ENCODE results near the gene TJP3. TPM values are rescaled to one million over a fixed set of nuclear protein-coding genes. Genes with fewer than 3 reads are reported as not detected.

The TJP3 gene
- total RNA-seq, 3 donors from 2014 or later, result 0.16 to 36.6 (median 20.0) TPM

DNA sequence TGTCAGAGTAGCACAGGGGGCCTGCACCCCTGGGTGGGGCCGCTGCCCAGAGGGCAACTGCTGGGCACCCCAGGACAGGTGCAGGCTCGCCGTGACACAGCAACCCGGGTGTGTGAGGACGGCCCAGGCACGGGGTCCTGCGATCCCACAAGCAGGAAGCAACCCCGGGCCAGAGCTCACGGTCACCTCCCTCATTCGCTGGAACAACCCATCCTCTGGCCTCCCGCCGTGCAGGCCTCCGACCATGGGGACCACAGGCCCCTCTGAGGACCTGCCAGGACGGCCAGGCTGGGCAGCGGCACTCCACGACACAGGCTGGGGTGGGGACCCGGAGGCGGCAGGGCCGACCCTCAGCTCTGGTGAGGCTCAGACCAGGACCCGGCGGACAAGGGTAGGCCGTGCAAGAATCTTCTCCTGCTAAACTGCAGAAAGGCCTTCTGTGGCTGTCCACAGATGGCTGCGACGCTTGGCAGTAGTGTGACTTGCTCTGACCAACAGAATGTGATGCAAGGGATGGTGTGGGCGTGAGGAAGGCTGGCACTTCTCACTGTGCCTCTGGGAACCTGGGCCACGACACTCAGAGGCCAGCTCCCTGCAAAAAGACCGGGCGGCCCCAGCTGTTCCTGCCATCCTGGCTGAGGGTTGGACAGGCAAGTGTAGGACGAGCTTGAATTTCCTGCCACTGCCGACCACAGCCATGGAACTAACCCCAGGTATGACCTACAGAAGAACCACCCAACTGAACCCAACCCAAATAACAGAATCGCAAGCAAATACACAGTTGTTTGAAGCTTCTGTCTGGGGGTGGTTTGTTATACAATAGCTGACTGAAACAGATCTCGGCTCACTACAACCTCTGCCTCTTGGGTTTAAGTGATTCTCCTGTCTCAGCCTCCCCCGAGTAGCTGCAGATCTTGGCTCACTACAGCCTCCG, 34.4 kb upstream of the TJP3 start:
- no peaks in the 10 kb centered on the region for H3K9me3 ChIP-seq
- no peaks in the 10 kb centered on the region for H3K27me3 ChIP-seq
- no peak for TF ChIP-seq POLR2A (IDR thresholded peaks at IDR 0.05)
- TF ChIP-seq, protein P1, sequence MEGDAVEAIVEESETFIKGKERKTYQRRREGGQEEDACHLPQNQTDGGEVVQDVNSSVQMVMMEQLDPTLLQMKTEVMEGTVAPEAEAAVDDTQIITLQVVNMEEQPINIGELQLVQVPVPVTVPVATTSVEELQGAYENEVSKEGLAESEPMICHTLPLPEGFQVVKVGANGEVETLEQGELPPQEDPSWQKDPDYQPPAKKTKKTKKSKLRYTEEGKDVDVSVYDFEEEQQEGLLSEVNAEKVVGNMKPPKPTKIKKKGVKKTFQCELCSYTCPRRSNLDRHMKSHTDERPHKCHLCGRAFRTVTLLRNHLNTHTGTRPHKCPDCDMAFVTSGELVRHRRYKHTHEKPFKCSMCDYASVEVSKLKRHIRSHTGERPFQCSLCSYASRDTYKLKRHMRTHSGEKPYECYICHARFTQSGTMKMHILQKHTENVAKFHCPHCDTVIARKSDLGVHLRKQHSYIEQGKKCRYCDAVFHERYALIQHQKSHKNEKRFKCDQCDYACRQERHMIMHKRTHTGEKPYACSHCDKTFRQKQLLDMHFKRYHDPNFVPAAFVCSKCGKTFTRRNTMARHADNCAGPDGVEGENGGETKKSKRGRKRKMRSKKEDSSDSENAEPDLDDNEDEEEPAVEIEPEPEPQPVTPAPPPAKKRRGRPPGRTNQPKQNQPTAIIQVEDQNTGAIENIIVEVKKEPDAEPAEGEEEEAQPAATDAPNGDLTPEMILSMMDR (IDR thresholded peaks at IDR 0.05), result no peak
- TF ChIP-seq POLR2AphosphoS5 (IDR thresholded peaks at IDR 0.05), result no peak
- peaks cover 5 to 6% of the 10 kb centered on the region in 2 donors for H3K4me1 ChIP-seq
- DNase-seq (ENCODE audit: low spot score in 2 of 2), result no peak
- no peak overlapping the region for H3K4me3 ChIP-seq
- peak overlapping the region in 1 of 2 donors; percentile 99 for H3K27ac ChIP-seq
- intact Hi-C loops (cut with DNase I; ENCODE audit: low total_unique reads), result no loop called here
- no peaks in the 10 kb centered on the region for H3K36me3 ChIP-seq

DNA sequence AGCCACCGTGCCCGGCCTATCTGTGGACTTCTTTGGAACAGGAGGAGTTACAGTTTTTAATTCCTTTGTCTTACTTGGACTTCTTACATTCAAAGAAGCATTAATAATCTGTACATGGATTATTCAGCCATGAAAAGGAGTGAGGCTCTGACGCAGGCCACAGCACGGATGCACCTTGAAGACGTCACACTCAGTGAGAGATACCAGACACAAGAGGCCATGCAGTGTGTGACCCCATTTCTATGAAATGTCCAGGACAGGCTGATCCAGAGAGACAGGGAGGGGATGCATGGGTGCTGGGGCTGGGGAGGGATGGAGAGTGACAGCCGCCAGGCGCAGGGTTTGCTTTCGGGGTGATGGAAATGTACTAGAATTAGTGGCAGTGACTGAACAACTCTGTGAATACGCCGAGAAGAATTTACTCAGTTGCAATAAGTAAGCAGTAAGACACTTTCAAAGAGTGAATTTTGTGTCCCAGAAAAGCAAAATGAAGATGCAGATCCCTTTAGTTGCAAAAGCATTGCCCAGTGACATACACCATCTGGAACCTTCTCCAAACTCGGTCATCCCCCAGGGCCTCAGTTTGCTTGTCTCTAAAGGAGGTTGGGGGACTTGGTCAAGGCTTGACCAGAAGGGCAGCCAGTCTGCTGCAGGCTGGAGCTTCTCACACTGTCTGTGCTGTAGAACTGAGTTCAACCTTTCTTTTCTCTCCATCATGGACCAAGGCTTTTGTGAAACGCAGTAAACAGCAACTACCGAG, 33.2 kb upstream of the TJP3 start:
- Histone ChIP-seq H3K9me3 (no peaks in the 10 kb centered on the region), H3K4me1 (peaks cover 5 to 6% of the 10 kb centered on the region in 2 donors), H3K27ac (no peak overlapping the region), H3K4me3 (no peak overlapping the region), H3K36me3 (no peaks in the 10 kb centered on the region), H3K27me3 (no peaks in the 10 kb centered on the region)
- DNase-seq (ENCODE audit: low spot score in 2 of 2), result no peak
- TF ChIP-seq, protein P1 (IDR thresholded peaks at IDR 0.05), result no peak
- no peak for TF ChIP-seq POLR2A (IDR thresholded peaks at IDR 0.05)
- TF ChIP-seq POLR2AphosphoS5 (IDR thresholded peaks at IDR 0.05), result no peak
- intact Hi-C loops (cut with DNase I; ENCODE audit: low total_unique reads), result no loop called here

DNA sequence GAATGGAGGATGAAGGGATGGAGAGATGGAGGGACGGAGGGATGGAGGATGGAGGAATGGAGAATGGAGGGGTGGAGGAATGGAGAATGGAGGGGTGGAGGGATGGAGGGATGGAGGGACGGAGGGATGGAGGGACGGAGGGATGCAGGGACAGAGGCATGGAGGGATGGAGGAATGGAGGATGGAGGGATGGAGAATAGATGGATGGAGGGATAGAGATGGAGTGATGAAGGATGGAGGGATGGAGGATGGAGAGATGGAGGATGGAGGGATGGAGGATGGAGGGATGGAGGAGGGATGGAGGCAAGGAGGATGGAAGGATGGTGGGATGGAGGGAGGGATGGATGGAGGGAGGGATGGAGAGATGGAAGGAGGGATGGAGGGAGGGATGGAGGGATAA, 30.0 kb upstream of the TJP3 start:
- Histone ChIP-seq H3K36me3 (no peaks in the 10 kb centered on the region), H3K4me1 (no peaks in the 10 kb centered on the region), H3K4me3 (no peak overlapping the region), H3K27me3 (no peaks in the 10 kb centered on the region), H3K27ac (no peak overlapping the region), H3K9me3 (no peaks in the 10 kb centered on the region)
- DNase-seq (ENCODE audit: low spot score in 2 of 2), result no peak
- intact Hi-C loops (cut with DNase I; ENCODE audit: low total_unique reads), result no loop called here
- TF ChIP-seq POLR2AphosphoS5 (IDR thresholded peaks at IDR 0.05), result no peak
- no peak for TF ChIP-seq POLR2A (IDR thresholded peaks at IDR 0.05)
- TF ChIP-seq, protein P1 (IDR thresholded peaks at IDR 0.05), result no peak

DNA sequence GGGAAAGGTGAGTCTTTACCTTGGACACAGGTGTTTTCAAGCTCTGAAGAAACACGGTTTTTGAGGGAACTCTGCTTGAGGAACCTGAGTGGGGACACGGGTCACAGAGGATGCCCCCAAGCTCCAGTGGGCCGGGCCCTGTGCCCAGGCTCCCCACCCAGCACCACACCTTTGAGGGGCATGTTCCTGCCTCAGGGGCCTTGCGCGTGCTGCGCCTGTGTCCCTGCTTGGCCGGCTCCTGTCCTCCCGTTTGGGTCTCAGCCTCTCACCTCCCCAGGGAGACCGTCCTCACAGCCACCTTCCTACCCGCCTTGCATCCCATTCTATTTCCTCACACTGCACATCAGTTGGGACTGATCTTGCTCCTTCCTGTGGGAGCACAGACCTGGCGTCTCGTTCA, 29.0 kb upstream of the TJP3 start:
- intact Hi-C loops (cut with DNase I; ENCODE audit: low total_unique reads), result no loop called here
- H3K27ac ChIP-seq, result no peak overlapping the region
- H3K4me1 ChIP-seq, result no peaks in the 10 kb centered on the region

More for the DNA sequence above, 29.0 kb upstream of the TJP3 start:
- Histone ChIP-seq H3K4me3 (no peak overlapping the region), H3K27me3 (no peaks in the 10 kb centered on the region), H3K36me3 (no peaks in the 10 kb centered on the region), H3K9me3 (peaks cover 0 to 1% of the 10 kb centered on the region in 2 donors)
- TF ChIP-seq POLR2A (IDR thresholded peaks at IDR 0.05) (no peak), POLR2AphosphoS5 (IDR thresholded peaks at IDR 0.05) (no peak)
- TF ChIP-seq, protein P1 (IDR thresholded peaks at IDR 0.05), result no peak
- DNase-seq (ENCODE audit: low spot score in 2 of 2), result no peak
